Astrocyte (in vitro differentiated cells and primary cell): ENCODE results near the gene TNXB. TPM values are rescaled to one million over a fixed set of nuclear protein-coding genes. Genes with fewer than 3 reads are reported as not detected.
"Not testable (repeated sequence)": the region's sequence is repeated elsewhere in the genome, so short reads cannot be mapped to it uniquely, and the experiment has no call there.

Source experiments
- DNase-seq: peaks from one replicate; pipeline ENCODE4 v3.0.0-alpha.2; 2010; ENCODE audit warnings: low read depth
- FAIRE-seq: peaks from 2 replicates; lab custom pipeline; 2011; peaks lifted over from hg19 to GRCh38; lab: Jason Lieb, UNC
- H2AFZ ChIP-seq: 2 replicates; pipeline ENCODE4 v1.6.0; 2012; ENCODE audit warnings: low read depth, low read length, inconsistent platforms
- H3K27ac ChIP-seq: 2 replicates; pipeline ENCODE4 v1.5.1; 2011; ENCODE audit warnings: low read depth, low read length, inconsistent platforms
- H3K27me3 ChIP-seq: 2 replicates; pipeline ENCODE4 v1.6.0; 2011; ENCODE audit warnings: low read length, inconsistent platforms; ENCODE audit not compliant: insufficient read depth
- H3K36me3 ChIP-seq: 2 replicates; pipeline ENCODE4 v1.5.1; 2011; ENCODE audit warnings: low read length, inconsistent platforms; ENCODE audit not compliant: insufficient read depth
- H3K4me1 ChIP-seq: 2 replicates; pipeline ENCODE4 v1.5.1; 2011; ENCODE audit warnings: low read length, inconsistent platforms; ENCODE audit not compliant: insufficient read depth
- H3K4me2 ChIP-seq: 2 replicates; pipeline ENCODE4 v1.6.0; 2012; ENCODE audit warnings: low read length, inconsistent platforms
- H3K4me3 ChIP-seq: 2 replicates; pipeline ENCODE4 v1.5.1; 2011; ENCODE audit warnings: low read depth, mild to moderate bottlenecking, low read length, inconsistent platforms; ENCODE audit not compliant: insufficient read depth
- H3K79me2 ChIP-seq: 2 replicates; pipeline ENCODE4 v1.6.0; 2012; ENCODE audit warnings: mild to moderate bottlenecking, low read length, inconsistent platforms; ENCODE audit not compliant: insufficient read depth
- H3K9ac ChIP-seq: 2 replicates; pipeline ENCODE4 v1.6.0; 2012; ENCODE audit warnings: mild to moderate bottlenecking, low read length, inconsistent platforms
- H3K9me3 ChIP-seq: 2 replicates; pipeline ENCODE4 v1.5.1; 2012; ENCODE audit warnings: low read depth, mild to moderate bottlenecking, low read length, inconsistent platforms; ENCODE audit not compliant: insufficient read depth
- H4K20me1 ChIP-seq: 2 replicates; pipeline ENCODE4 v1.6.0; 2012; ENCODE audit warnings: low read length, inconsistent platforms; ENCODE audit not compliant: insufficient read depth
- H3K27ac Mint-ChIP-seq: one replicate; pipeline ENCODE4 v1.8.0; 2021; ENCODE audit warnings: mild to moderate bottlenecking, mixed read lengths; ENCODE audit not compliant: unreplicated experiment
- H3K27me3 Mint-ChIP-seq: one replicate; pipeline ENCODE4 v1.8.0; 2021; ENCODE audit warnings: low read depth, mixed read lengths; ENCODE audit not compliant: unreplicated experiment
- H3K36me3 Mint-ChIP-seq: one replicate; pipeline ENCODE4 v1.8.0; 2021; ENCODE audit warnings: low read depth, mixed read lengths; ENCODE audit not compliant: unreplicated experiment
- H3K4me1 Mint-ChIP-seq: one replicate; pipeline ENCODE4 v1.8.0; 2021; ENCODE audit warnings: low read depth, mixed read lengths; ENCODE audit not compliant: unreplicated experiment
- H3K4me3 Mint-ChIP-seq: one replicate; pipeline ENCODE4 v1.8.0; 2021; ENCODE audit warnings: mild to moderate bottlenecking, moderate library complexity, mixed read lengths; ENCODE audit not compliant: unreplicated experiment
- H3K9me3 Mint-ChIP-seq: one replicate; pipeline ENCODE4 v1.8.0; 2021; ENCODE audit warnings: mild to moderate bottlenecking, mixed read lengths; ENCODE audit not compliant: unreplicated experiment
- CTCF ChIP-seq: IDR thresholded peaks from 2 replicates; pipeline ENCODE4 v1.5.1; 2011; ENCODE audit warnings: low read depth, mild to moderate bottlenecking, inconsistent platforms, low read length, moderate library complexity; ENCODE audit not compliant: insufficient read depth
- EZH2 ChIP-seq: IDR thresholded peaks from 2 replicates; pipeline ENCODE4 v1.6.1; 2012; ENCODE audit warnings: mild to moderate bottlenecking, low read length, inconsistent platforms; ENCODE audit not compliant: insufficient read depth
- total RNA-seq: library from RNA; stranded (reverse); gene quantifications from 2 replicates; pipeline ENCODE4 v1.2.1, GENCODE V29; 2021

TNXB gene
- total RNA-seq, 1 donor from 2014 or later, result 2.3 TPM

- Histone ChIP-seq H3K27ac (no peak overlapping the region), H3K36me3 (no peaks in the 10 kb centered on the region), H4K20me1 (peaks cover 11% of the 10 kb centered on the region), H2AFZ (no peak overlapping the region), H3K4me3 (no peak overlapping the region), H3K9me3 (peaks cover 5% of the 10 kb centered on the region), H3K9ac (no peak overlapping the region), H3K27me3 (peaks cover 9% of the 10 kb centered on the region), H3K4me2 (no peak overlapping the region), H3K79me2 (no peaks in the 10 kb centered on the region), H3K4me1 (peaks cover 3% of the 10 kb centered on the region)
- no peak overlapping the region for H3K27ac Mint-ChIP-seq
- FAIRE-seq (no peak), DNase-seq (no peak)
- peaks cover 78% of the 10 kb centered on the region for H3K27me3 Mint-ChIP-seq
- H3K4me1 Mint-ChIP-seq, result peaks cover 14% of the 10 kb centered on the region
- peaks cover 2% of the 10 kb centered on the region for H3K9me3 Mint-ChIP-seq
- TF ChIP-seq EZH2, result no peak
- TF ChIP-seq CTCF, result no peak
- H3K36me3 Mint-ChIP-seq, result peaks cover 1% of the 10 kb centered on the region
- no peak overlapping the region for H3K4me3 Mint-ChIP-seq
These were observed 1.7 kb downstream of the TNXB start for GRCh38 chr6:32107406-32107805.

GRCh38 chr6:32105433-32105832 is 3.7 kb downstream of the TNXB start:
- Histone ChIP-seq H3K79me2 (no peaks in the 10 kb centered on the region), H3K4me3 (no peak overlapping the region), H3K27me3 (peaks cover 13% of the 10 kb centered on the region), H3K36me3 (no peaks in the 10 kb centered on the region), H3K4me1 (peaks cover 3% of the 10 kb centered on the region), H3K9ac (no peak overlapping the region), H2AFZ (no peak overlapping the region), H3K27ac (no peak overlapping the region), H3K4me2 (no peak overlapping the region), H3K9me3 (peaks cover 5% of the 10 kb centered on the region), H4K20me1 (peaks cover 6% of the 10 kb centered on the region)
- FAIRE-seq (no peak), DNase-seq (no peak)
- no peak overlapping the region for H3K4me3 Mint-ChIP-seq
- H3K4me1 Mint-ChIP-seq, result peaks cover 14% of the 10 kb centered on the region
- H3K27ac Mint-ChIP-seq, result no peak overlapping the region
- H3K27me3 Mint-ChIP-seq, result peaks cover 76% of the 10 kb centered on the region
- H3K9me3 Mint-ChIP-seq, result peaks cover 2% of the 10 kb centered on the region
- TF ChIP-seq CTCF, result no peak
- TF ChIP-seq EZH2, result no peak
- peaks cover 1% of the 10 kb centered on the region for H3K36me3 Mint-ChIP-seq

GRCh38 chr6:32102255-32102654 is 6.9 kb downstream of the TNXB start:
- H3K9me3 Mint-ChIP-seq, result peaks cover 2% of the 10 kb centered on the region
- no peaks in the 10 kb centered on the region for H3K4me1 ChIP-seq
- no peak overlapping the region for H2AFZ ChIP-seq
- no peak overlapping the region for H3K4me3 Mint-ChIP-seq
- H3K4me2 ChIP-seq, result no peak overlapping the region
- H3K27me3 ChIP-seq, result peaks cover 21% of the 10 kb centered on the region
- H3K36me3 ChIP-seq, result no peaks in the 10 kb centered on the region
- peaks cover 5% of the 10 kb centered on the region for H3K9me3 ChIP-seq
- DNase-seq (no peak), FAIRE-seq (no peak)
- H3K4me1 Mint-ChIP-seq, result no peaks in the 10 kb centered on the region
- H3K27ac ChIP-seq, result no peak overlapping the region
- no peak overlapping the region for H3K4me3 ChIP-seq
- no peaks in the 10 kb centered on the region for H4K20me1 ChIP-seq
- H3K27me3 Mint-ChIP-seq, result peaks cover 72% of the 10 kb centered on the region
- H3K27ac Mint-ChIP-seq, result no peak overlapping the region
- no peak for TF ChIP-seq EZH2
- TF ChIP-seq CTCF, result no peak
- no peak overlapping the region for H3K9ac ChIP-seq
- peaks cover 1% of the 10 kb centered on the region for H3K36me3 Mint-ChIP-seq
- H3K79me2 ChIP-seq, result no peaks in the 10 kb centered on the region

- not testable (repeated sequence) for H3K27ac ChIP-seq, FAIRE-seq, H3K4me3 ChIP-seq, H3K27ac Mint-ChIP-seq, H2AFZ ChIP-seq, H3K9me3 ChIP-seq, H3K9ac ChIP-seq, H3K36me3 ChIP-seq, H3K79me2 ChIP-seq, H3K4me2 ChIP-seq, H3K4me1 ChIP-seq, H3K9me3 Mint-ChIP-seq, H3K4me3 Mint-ChIP-seq, H3K36me3 Mint-ChIP-seq, H3K4me1 Mint-ChIP-seq, DNase-seq, H4K20me1 ChIP-seq
- H3K27me3 Mint-ChIP-seq, result peaks cover 64% of the 10 kb centered on the region
- peaks cover 41% of the 10 kb centered on the region for H3K27me3 ChIP-seq
These were observed 8.9 kb downstream of the TNXB start for GRCh38 chr6:32100251-32100650.
